Measurements from ENCODE around the gene RANBP3. TPM values are rescaled to one million over a fixed set of nuclear protein-coding genes. Genes with fewer than 3 reads are reported as not detected.
A peak's percentile ranks its signal among the peaks of the same experiment; 100 is the strongest.

Gene RANBP3
- total RNA-seq, 3 donors from 2014 or later: 47.0 to 94.2 (median 60.5) TPM

DNA sequence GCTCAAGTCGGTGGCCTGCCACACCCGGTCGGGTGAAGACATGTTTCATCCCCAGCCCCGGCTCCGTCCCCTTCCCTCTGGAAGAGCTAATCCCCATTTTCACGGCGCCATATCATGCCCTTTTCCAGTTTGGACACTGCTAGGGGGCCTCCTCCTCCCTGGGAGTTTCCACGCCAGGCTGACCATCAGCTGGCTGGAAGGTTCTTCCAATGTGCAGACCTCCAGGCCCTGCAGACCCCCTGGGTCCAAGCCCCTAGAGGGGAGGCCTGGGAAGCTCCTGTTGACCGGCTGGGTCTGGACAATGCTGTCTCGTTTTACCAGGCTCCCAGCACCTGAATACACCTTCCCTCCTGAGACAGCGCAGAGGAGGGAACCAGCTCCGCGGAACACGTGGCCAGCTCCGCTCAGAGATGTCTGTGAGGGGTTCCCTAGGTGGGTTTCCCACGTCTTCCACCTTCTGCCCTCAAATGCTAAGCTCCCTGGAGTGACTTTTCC lies 44.7 kb upstream of the RANBP3 start:
- DNase-seq: no peak
- no peak for ATAC-seq
- intact Hi-C loops (cut with DNase I, micrococcal nuclease): loop anchor here (5.0 kb wide), 1 partner anchor 35 kb away; no protein-coding TSS in a partner anchor
- Histone ChIP-seq H3K9me3 (no peaks in the 10 kb centered on the region), H3K36me3 (ENCODE audit: low read depth) (no peaks in the 10 kb centered on the region), H3K4me1 (ENCODE audit: low read depth) (no peaks in the 10 kb centered on the region), H3K4me3 (no peak overlapping the region)
- TF ChIP-seq, protein P1, sequence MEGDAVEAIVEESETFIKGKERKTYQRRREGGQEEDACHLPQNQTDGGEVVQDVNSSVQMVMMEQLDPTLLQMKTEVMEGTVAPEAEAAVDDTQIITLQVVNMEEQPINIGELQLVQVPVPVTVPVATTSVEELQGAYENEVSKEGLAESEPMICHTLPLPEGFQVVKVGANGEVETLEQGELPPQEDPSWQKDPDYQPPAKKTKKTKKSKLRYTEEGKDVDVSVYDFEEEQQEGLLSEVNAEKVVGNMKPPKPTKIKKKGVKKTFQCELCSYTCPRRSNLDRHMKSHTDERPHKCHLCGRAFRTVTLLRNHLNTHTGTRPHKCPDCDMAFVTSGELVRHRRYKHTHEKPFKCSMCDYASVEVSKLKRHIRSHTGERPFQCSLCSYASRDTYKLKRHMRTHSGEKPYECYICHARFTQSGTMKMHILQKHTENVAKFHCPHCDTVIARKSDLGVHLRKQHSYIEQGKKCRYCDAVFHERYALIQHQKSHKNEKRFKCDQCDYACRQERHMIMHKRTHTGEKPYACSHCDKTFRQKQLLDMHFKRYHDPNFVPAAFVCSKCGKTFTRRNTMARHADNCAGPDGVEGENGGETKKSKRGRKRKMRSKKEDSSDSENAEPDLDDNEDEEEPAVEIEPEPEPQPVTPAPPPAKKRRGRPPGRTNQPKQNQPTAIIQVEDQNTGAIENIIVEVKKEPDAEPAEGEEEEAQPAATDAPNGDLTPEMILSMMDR (IDR thresholded peaks at IDR 0.05): no peak

DNA sequence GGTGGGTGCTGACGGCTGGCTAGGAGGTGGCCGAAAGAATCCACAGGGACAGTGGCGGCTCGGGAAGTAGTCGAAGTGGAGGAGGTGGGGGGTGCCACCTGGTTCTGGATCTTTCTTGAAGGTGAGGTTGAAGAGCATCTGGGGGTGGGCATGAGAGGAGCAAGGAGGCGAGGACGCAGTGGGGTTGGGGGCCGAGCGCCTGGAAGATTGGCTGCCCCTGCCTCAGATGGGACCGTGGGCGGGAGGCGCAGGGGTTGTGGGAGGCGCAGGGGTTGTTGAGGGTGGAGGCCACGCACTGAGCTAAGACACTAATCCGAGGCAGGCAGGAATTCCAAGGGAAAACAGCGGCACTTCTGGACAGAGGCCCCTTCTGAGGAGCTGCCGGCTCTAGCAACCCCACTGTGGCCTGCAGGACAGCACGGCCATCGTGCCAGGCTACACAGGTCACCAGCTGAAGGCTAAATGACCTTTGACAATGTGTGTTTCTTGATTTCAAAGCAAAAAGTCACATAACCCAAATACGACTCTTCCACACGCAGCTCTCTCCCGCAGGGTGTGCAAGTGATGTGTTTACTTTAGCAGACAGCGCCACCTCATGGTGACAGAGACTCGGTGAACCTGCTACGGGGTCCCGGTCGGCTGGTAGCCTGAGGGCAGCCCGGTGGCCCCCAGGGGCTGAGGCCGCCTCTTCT lies 44.1 kb upstream of the RANBP3 start:
- DNase-seq: peak; percentile 57 to 87 (median 69)
- intact Hi-C loops (cut with DNase I, micrococcal nuclease): loop anchor here (5.0 kb wide), 1 partner anchor 35 kb away; no protein-coding TSS in a partner anchor

DNA sequence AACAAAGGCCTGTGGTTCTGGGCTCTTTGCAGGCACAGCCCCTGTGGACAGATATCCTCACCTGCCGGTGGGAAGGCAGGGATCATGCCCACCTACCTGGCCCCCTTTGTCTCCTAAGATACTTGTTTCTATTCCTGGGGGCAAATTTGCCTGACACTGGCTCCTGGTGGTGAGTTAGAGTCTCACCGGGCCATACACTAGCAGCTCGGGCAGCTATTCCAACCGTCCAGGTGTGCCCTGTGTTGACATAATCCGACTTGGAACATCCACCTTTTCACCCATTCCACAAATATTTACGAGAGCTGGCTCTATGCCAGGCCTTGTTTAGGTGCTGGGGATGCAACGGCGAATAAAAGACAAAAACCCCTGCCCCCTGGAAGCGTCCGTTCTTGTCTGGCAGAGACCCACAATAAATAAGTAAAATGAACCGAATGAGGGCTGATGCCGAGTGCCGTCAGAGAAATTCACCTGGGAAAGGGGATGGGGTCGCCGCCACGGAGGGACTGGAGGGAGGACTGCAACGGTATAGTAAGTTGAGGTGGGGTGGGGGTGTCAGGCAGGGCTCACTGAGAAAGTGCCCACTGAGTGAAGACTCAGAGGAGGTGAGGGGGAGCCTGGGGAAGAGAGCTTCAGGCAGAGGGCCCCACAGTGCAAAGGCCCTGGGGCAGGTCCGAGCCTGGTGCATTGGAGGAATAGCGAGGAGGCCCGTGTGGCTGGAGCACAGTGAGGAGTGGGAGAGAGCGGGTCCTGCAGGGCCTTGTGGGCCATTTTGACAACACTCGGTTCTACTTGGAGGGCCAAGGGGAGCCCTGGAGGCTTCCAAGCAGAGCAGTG lies 43.2 kb upstream of the RANBP3 start:
- intact Hi-C loops (cut with DNase I, micrococcal nuclease): loop anchor here (5.0 kb wide), 1 partner anchor 34 kb away; no protein-coding TSS in a partner anchor
- ATAC-seq: peak; percentile 50

More for the DNA sequence above, 44.1 kb upstream of the RANBP3 start:
- Histone ChIP-seq H3K4me1 (ENCODE audit: low read depth) (no peaks in the 10 kb centered on the region), H3K4me3 (no peak overlapping the region), H3K9me3 (no peaks in the 10 kb centered on the region), H3K36me3 (ENCODE audit: low read depth) (no peaks in the 10 kb centered on the region)
- TF ChIP-seq, protein P1 (IDR thresholded peaks at IDR 0.05): peak; percentile 34
- peak; percentile 89 for ATAC-seq

DNA sequence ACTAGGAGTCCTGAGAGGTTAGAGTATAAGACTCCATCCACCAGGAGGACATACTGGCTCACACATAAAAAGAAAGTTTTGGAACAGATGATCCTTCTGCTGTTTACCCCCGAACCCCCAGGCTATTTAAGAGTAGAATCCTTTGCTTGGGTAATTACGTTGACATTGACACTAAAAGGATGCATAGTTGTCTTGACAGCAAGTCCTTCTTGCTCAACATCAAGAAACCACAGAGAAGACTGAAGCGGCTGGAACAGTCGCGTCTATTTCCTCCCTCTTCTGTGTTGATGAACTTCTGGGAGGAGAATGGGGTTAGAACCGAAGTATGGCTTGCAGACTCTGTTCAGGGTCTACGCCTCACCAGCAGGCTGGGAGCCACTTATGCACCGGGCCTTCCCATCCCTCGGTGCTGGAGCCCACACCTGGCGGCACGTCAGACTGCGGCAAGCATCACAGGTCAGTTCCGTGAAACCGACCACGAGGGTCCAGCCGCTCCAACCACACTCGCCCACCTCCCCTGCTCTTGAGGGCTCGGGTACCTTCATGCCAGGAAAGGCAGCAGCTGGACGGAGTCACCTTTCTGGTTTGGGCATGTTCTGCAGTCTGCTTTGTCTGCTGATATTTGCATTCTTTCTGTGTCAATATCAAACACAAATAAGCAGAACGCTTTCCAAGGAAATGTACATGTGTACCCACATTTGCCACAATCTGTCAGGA lies 42.4 kb upstream of the RANBP3 start:
- no peak overlapping the region for H3K4me3 ChIP-seq
- intact Hi-C loops (cut with DNase I, micrococcal nuclease): loop anchor here (5.0 kb wide), 1 partner anchor 33 kb away; no protein-coding TSS in a partner anchor
- DNase-seq (peak in 1 of 3 donors; percentile 48), ATAC-seq (peak; percentile 52)
- H3K9me3 ChIP-seq: no peaks in the 10 kb centered on the region
- no peaks in the 10 kb centered on the region for H3K4me1 ChIP-seq (ENCODE audit: low read depth)
- TF ChIP-seq, protein P1 (IDR thresholded peaks at IDR 0.05): no peak
- no peaks in the 10 kb centered on the region for H3K36me3 ChIP-seq (ENCODE audit: low read depth)

More for the DNA sequence above, 43.2 kb upstream of the RANBP3 start:
- TF ChIP-seq, protein P1 (IDR thresholded peaks at IDR 0.05): no peak
- no peaks in the 10 kb centered on the region for H3K9me3 ChIP-seq
- DNase-seq: peak in 2 of 3 donors; percentile 10 to 29
- no peak overlapping the region for H3K4me3 ChIP-seq
- no peaks in the 10 kb centered on the region for H3K4me1 ChIP-seq (ENCODE audit: low read depth)
- no peaks in the 10 kb centered on the region for H3K36me3 ChIP-seq (ENCODE audit: low read depth)

DNA sequence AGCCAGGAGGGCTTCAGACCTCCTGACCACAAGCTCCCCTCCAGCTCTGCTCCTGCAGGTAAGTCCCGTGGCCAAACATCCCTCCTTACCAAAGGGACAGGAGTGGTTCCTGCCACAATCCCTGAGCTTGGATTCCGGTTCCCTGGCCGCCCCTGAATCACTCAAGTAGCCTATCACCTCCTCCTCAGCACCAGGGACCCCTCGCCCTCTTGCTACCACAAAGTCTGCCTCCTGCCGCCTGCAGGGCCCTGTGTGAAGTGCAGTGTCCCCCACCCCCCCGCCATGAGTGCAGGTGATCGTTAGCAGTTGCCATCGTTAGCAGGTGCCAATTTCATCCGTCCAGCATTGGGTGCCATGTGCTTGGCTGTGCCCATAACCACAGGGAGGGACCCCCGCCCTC lies 40.8 kb upstream of the RANBP3 start:
- Histone ChIP-seq H3K4me1 (ENCODE audit: low read depth) (no peaks in the 10 kb centered on the region), H3K9me3 (no peaks in the 10 kb centered on the region), H3K4me3 (no peak overlapping the region), H3K36me3 (ENCODE audit: low read depth) (no peaks in the 10 kb centered on the region)
- TF ChIP-seq, protein P1 (IDR thresholded peaks at IDR 0.05): no peak
- intact Hi-C loops (cut with DNase I, micrococcal nuclease): no loop called here
- no peak for ATAC-seq
- peak in 1 of 3 donors; percentile 40 for DNase-seq

All from mucosa of descending colon (tissue), 3 donors.